IPS-NIHi7 (cell line): ENCODE measurements around the gene ACSM5.

Source experiments
- DNase-seq: peaks from one replicate; pipeline ENCODE4 v3.0.0; 2012; ENCODE audit warnings: mixed read lengths; ENCODE audit errors: extremely low spot score

The ACSM5 gene, protein sequence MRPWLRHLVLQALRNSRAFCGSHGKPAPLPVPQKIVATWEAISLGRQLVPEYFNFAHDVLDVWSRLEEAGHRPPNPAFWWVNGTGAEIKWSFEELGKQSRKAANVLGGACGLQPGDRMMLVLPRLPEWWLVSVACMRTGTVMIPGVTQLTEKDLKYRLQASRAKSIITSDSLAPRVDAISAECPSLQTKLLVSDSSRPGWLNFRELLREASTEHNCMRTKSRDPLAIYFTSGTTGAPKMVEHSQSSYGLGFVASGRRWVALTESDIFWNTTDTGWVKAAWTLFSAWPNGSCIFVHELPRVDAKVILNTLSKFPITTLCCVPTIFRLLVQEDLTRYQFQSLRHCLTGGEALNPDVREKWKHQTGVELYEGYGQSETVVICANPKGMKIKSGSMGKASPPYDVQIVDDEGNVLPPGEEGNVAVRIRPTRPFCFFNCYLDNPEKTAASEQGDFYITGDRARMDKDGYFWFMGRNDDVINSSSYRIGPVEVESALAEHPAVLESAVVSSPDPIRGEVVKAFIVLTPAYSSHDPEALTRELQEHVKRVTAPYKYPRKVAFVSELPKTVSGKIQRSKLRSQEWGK

DNA sequence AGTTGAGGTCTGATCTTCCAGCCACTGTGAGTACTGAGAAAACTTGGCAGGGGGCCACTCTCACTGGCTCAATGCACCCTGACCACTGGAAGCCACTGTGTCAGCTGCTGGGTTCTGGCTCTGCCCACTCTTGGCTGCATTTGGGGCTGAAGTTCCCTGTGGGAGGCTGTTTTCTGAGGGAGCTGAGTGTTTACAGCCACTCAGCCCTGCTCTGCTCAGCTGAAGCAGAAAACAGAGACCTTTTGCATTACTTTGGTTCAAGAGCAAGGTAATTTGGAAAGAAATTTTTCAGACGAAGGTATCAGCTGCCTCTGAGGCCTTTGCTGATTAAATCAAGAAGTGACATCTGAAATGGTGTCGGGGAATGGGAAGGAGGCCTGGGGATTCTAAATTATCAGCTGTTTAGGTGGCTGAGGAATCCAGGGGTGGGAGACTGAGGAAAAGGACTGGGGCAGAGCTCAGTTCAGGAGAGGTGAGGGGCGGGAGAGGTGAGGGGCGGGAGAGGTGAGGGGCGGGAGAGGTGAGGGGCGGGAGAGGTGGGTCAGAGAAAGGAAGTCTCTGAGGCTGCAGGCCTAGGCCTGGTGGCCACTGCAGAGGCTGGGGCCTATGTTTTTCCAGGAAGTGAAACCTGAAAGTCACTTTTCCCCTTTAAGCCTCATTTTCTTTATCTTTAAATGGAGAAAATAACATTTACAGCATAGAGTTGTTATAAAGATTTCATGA is at the start of gene ACSM5:
Gene ACSM5, plus strand, starts transcription at position 137 of the 723 bp plus-strand sequence. CDS start 1,951 bp downstream, outside the sequence.
- DNase-seq: no peak

GRCh38 chr16:20359997-20360396 is 49.3 kb upstream of the ACSM5 start:
- peak; percentile 71 for DNase-seq

- no peak for DNase-seq
These were observed 46.1 kb upstream of the ACSM5 start for GRCh38 chr16:20363191-20363590.

DNA sequence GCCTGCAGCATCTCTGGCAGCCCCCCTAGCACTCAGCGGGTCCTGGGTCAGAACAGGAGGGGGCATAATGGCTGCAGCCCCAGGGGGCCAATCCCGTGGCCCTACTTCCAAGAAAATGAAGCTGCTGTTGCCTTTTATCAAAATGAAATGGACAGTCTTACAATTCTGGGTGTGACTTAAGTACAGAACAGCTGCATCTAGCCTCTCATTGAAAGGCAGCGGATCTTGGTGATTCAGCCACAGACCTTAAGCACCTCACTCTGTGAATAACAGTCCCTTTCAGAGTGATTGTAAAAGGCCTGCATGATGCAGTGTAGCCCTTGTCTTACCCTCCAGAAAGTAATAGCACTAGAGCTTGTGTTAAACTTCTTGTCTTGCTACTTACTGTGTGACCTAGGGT is 45.3 kb upstream of the ACSM5 start:
- DNase-seq: no peak

- no peak for DNase-seq
These were observed 39.8 kb upstream of the ACSM5 start for GRCh38 chr16:20369452-20370054.

GRCh38 chr16:20372701-20373100 is 36.6 kb upstream of the ACSM5 start:
- DNase-seq: no peak

DNA sequence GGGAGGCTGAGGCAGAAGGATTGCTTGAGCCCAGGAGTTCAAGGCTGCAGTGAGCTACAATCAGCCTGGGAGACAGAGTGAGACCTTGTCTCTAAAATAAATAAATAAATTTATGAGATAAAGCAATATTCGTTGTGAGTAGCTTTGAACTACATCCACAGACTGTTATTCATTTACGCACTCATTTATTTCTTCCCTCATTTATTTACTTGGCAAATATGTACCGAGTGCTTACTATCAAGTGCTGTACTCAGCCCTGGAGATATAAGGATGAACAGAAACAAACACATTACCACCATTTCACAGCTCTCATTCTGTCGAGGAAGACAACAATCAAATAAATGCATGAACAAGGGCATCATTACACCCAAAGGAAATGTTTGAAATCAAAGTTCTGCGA is 32.2 kb upstream of the ACSM5 start:
- no peak for DNase-seq

- DNase-seq: no peak
These were observed 28.6 kb upstream of the ACSM5 start for GRCh38 chr16:20380782-20381181.

GRCh38 chr16:20382202-20382948 is 27.0 kb upstream of the ACSM5 start:
- no peak for DNase-seq

DNA sequence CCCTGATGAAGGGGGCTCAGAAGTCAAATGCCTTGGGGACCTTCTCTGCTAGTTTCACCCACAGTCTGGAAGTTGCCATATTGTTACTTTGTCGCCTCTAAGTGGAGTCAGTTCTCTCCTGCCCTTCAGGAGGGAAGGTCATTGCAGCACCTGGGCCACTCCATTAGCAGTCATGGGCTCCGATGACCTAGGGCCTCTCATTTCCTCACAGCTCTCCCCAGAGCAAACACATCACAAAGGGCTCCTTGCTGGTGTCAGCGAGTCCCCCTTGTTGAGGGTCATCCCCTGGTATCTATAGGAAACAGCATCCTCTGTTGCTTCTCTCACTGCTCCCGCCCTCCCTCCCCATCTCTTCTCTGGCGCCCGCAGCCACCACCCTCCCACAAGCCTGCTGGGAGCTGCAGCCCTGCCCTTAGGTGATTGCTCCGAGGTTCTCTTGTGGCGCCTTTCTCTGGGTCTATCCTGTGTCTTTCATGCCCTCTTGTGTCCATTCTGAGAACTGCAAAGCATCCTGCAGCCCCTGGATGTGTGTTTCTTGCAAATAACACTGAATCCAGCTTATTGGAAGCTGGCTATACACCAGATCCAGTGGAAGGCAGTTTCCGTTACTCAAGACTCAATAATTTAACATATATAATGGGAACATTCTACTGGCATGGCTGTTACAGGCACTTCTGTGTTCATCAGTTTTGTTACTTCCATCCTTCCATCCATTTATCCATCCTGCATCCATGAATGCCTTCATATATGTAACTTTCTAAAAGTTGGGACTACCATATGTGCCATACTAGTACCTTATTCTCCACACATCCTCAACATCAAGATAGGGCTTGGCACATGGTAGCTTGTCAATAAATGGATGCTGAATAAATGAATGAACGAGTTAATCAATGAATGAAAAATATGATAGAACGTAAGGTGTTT is 26.0 kb upstream of the ACSM5 start:
- DNase-seq: peak; percentile 87

DNA sequence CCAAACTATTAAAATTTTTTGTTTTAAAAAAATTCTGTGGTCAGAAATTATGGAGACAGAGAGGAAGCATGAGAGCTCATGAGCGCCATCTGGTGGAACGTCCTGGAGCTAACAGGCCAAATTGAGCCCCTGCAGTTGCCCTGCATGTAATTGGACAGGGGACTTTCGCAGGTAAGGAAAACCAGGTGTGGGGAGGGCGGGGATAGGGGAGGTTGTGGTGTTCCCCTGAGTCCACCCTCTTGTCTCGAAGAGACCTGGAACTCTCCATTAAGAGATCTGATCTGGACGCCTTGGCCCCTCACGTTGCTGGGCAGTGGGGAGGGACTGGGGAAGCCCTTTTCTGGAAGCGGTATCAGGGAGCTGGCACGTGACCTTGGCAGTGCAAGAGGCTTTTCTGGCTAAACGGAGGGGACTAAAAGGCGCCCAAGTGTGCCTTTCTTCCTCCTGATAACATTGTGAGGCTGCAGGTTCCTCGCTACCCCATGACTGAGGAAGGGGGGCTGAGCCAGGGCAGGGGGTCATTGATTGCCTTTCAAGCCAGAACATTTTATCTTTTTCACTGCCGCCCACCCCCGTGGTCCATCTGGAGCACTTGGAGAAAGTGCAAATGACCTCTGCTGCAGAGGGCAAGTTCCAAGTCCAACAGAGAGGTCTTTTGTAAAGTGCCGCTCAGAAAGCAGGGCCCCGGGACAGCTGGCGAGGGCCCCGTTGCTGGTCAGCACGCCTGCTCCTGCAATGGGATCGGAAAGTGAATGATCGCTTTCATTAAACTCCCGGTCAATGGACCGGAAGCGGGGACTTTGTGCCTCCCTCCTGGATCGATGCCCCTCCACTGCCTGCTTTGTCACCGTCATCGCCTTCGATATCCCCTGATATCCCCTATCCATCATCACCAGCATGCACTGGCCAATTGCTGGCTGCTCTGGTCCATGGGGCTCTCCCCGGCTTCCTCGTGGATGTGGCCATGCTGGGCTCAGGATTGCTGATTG is 23.2 kb upstream of the ACSM5 start:
- DNase-seq: peak; percentile 86

DNA sequence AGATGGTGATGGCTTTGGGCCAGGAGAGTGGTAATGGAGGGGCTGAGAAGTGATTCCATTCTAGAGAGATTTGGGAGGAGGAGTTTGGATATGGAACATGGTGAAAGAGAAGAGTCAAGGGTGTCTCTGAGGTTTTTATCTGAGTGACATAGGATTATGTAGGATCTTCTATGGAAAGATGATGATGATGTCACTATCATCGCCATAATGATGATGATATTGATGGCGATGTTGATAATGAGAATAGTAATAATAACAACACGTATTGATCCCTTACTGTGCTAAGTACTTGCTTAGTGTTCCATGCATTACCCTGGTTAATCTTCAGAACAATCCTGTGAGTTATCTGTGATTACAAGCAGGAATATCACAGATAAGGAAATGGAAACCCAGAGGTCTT is 21.4 kb upstream of the ACSM5 start:
- no peak for DNase-seq

GRCh38 chr16:20388854-20389253 is 20.5 kb upstream of the ACSM5 start:
- no peak for DNase-seq

DNA sequence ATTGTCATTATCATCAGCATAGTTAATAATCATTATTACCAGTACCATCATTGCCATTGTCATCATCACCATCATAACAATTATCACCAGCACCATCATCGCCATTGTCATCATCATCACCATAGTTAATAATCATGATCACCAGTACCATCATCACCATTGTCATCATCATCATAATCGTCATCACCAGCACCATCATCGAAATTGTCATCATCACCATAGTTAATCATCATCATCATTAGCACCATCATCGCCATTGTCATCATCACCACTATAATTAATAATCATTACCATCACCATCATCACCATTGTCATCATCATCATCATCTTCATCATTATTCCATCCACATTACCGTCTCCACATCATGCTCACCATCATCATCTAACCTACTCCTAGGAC is 18.3 kb upstream of the ACSM5 start:
- no peak for DNase-seq

- no peak for DNase-seq
These were observed 15.3 kb upstream of the ACSM5 start for GRCh38 chr16:20393801-20394577.

- no peak for DNase-seq
These were observed 13.4 kb upstream of the ACSM5 start for GRCh38 chr16:20395946-20396345.

DNA sequence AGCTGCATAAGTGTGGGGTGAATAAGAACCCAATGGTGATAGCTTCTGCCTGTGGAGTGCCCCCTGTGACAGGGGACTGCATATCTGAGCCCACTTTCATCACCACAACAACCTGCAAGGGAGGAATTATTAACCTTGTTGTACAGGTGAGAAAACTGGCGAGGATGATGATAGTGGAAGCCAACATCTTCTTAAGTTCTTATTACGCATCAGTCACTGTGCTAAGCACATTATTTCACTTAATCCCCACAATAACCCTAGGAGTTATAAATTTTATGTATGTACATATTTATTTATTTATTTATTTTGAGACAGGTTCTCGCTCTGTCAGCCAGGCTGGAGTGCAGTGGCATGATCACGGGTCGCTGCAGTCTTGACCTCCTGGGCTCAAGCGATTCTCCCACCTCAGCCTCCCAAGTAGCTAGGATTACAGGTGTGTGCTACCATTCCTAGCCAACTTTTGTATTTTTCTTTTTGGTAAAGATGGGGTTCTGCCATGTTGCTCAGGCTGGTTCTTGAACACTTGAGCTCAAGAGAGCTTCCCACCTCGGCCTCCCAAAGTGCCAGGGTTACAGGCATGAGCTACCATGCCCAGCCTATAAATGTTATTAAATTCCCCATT is 12.4 kb upstream of the ACSM5 start:
- no peak for DNase-seq

- no peak for DNase-seq
These were observed 11.8 kb upstream of the ACSM5 start for GRCh38 chr16:20397468-20398074.
